ENCODE measurements around the gene NBEAL2.

Gene NBEAL2

DNA sequence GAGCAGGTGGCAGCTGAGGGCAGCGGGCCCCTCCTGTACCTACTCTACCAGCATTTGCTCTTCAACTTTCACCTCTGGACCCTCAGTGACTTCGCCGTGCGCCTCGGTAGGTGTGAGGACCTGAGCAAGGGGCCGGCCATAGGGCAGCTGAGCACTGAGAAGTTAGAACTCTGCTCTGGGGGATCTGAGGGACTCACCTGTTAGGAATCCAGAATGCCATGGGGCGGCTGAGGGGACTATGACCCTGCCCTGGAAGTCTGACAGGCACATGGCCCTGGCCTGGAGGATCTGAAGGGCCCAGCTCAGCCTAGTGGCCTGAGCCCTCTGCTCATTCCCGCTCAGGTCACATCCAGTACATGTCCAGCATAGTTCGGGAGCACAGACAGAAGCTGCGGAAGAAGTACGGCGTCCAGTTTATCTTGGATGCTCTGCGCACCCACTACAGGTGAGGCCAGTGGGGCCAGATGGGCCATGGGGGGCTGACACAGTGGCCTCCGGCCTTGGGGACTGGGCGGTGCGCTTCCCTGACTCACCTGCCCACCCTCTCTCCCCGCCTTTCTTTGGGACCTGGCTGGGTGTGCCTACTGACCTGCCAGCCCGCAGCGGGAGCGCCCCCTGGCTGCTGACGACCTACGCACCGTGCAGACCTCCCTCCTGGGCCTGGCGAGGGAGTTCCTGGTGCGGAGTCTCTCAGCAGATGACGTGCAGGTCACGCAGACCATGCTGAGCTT lies 18.8 kb downstream of the NBEAL2 start (continued):
- no peak for TF ChIP-seq ZNF76 (tag by site-specific recombination; IDR thresholded peaks at IDR 0.05; ENCODE audit: borderline replicate concordance, low read depth)
- TF ChIP-seq ZNF121 (tag by site-specific recombination; IDR thresholded peaks at IDR 0.05), result no peak
- no peak for TF ChIP-seq ZNF114 (tag by site-specific recombination; IDR thresholded peaks at IDR 0.05)
- no peak for TF ChIP-seq MZF1 (tag by site-specific recombination; IDR thresholded peaks at IDR 0.05; ENCODE audit: borderline replicate concordance)
- TF ChIP-seq, protein P1, sequence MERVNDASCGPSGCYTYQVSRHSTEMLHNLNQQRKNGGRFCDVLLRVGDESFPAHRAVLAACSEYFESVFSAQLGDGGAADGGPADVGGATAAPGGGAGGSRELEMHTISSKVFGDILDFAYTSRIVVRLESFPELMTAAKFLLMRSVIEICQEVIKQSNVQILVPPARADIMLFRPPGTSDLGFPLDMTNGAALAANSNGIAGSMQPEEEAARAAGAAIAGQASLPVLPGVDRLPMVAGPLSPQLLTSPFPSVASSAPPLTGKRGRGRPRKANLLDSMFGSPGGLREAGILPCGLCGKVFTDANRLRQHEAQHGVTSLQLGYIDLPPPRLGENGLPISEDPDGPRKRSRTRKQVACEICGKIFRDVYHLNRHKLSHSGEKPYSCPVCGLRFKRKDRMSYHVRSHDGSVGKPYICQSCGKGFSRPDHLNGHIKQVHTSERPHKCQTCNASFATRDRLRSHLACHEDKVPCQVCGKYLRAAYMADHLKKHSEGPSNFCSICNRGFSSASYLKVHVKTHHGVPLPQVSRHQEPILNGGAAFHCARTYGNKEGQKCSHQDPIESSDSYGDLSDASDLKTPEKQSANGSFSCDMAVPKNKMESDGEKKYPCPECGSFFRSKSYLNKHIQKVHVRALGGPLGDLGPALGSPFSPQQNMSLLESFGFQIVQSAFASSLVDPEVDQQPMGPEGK (tag by site-specific recombination; IDR thresholded peaks at IDR 0.05), result no peak
- 0 out of 2 replicates have a peak, but pooled peaks have one; percentile 16 for TF ChIP-seq GLIS2 (tag by site-specific recombination; IDR thresholded peaks at IDR 0.05)
- TF ChIP-seq ZNF530 (tag by site-specific recombination; IDR thresholded peaks at IDR 0.05; ENCODE audit: low read depth), result no peak
- no peak for TF ChIP-seq ZNF184 (tag by site-specific recombination; IDR thresholded peaks at IDR 0.05)
- TF ChIP-seq ZNF561 (tag by site-specific recombination; IDR thresholded peaks at IDR 0.05; ENCODE audit: borderline replicate concordance), result no peak
- no peak for TF ChIP-seq ZNF558 (tag by site-specific recombination; IDR thresholded peaks at IDR 0.05)
- TF ChIP-seq ZNF211 (tag by site-specific recombination; IDR thresholded peaks at IDR 0.05; ENCODE audit: low read depth), result no peak
- TF ChIP-seq ZFP3 (tag by site-specific recombination; IDR thresholded peaks at IDR 0.05; ENCODE audit: low read depth), result no peak
- no peak for TF ChIP-seq SP2 (tag by site-specific recombination; IDR thresholded peaks at IDR 0.05)
- TF ChIP-seq ZNF600 (tag by site-specific recombination; IDR thresholded peaks at IDR 0.05), result peak; percentile 62
- TF ChIP-seq ZNF707 (tag by site-specific recombination; IDR thresholded peaks at IDR 0.05), result no peak
- TF ChIP-seq ZNF2 (tag by site-specific recombination; IDR thresholded peaks at IDR 0.05), result peak; percentile 44; the same call in 1 of the 2 replicates
- TF ChIP-seq KLF1 (tag by site-specific recombination; IDR thresholded peaks at IDR 0.05), result 0 out of 2 replicates have a peak, but pooled peaks have one; percentile 32
- no peak for TF ChIP-seq WT1 (tag by site-specific recombination; IDR thresholded peaks at IDR 0.05)
- TF ChIP-seq SP3 (tag by site-specific recombination; IDR thresholded peaks at IDR 0.05), result no peak
- TF ChIP-seq, protein P2, sequence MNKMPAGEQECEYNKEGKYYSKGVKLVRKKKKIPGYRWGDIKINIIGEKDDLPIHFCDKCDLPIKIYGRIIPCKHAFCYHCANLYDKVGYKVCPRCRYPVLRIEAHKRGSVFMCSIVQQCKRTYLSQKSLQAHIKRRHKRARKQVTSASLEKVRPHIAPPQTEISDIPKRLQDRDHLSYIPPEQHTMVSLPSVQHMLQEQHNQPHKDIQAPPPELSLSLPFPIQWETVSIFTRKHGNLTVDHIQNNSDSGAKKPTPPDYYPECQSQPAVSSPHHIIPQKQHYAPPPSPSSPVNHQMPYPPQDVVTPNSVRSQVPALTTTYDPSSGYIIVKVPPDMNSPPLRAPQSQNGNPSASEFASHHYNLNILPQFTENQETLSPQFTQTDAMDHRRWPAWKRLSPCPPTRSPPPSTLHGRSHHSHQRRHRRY (tag by site-specific recombination; IDR thresholded peaks at IDR 0.05), result no peak
- no peak for TF ChIP-seq ZNF274 (IDR thresholded peaks at IDR 0.05; ENCODE audit: low read length)
- no peak for TF ChIP-seq ZNF274 (tag by site-specific recombination; IDR thresholded peaks at IDR 0.05; ENCODE audit: borderline replicate concordance)
- TF ChIP-seq ZNF155 (tag by site-specific recombination; IDR thresholded peaks at IDR 0.05), result no peak
- no peak for TF ChIP-seq ZNF629 (tag by site-specific recombination; IDR thresholded peaks at IDR 0.05)
- TF ChIP-seq OVOL3 (tag by site-specific recombination; IDR thresholded peaks at IDR 0.05), result no peak
- TF ChIP-seq GLI2 (tag by site-specific recombination; IDR thresholded peaks at IDR 0.05; ENCODE audit: borderline replicate concordance, low read depth), result no peak
- TF ChIP-seq, protein P3, sequence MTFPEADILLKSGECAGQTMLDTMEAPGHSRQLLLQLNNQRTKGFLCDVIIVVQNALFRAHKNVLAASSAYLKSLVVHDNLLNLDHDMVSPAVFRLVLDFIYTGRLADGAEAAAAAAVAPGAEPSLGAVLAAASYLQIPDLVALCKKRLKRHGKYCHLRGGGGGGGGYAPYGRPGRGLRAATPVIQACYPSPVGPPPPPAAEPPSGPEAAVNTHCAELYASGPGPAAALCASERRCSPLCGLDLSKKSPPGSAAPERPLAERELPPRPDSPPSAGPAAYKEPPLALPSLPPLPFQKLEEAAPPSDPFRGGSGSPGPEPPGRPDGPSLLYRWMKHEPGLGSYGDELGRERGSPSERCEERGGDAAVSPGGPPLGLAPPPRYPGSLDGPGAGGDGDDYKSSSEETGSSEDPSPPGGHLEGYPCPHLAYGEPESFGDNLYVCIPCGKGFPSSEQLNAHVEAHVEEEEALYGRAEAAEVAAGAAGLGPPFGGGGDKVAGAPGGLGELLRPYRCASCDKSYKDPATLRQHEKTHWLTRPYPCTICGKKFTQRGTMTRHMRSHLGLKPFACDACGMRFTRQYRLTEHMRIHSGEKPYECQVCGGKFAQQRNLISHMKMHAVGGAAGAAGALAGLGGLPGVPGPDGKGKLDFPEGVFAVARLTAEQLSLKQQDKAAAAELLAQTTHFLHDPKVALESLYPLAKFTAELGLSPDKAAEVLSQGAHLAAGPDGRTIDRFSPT (tag by site-specific recombination; IDR thresholded peaks at IDR 0.05), result no peak

Measured in HEK293 (cell line).